Activated naive CD8-positive, alpha-beta T cell treated with anti-CD3 and anti-CD28 coated beads, Interleukin-2, amount 50 U/mL, for 24 hours (primary cell): Measurements from ENCODE around the gene CDHR2.
"Not testable (repeated sequence)": the region's sequence is repeated elsewhere in the genome, so short reads cannot be mapped to it uniquely, and the experiment has no call there.

Experiments
- ATAC-seq: fragments of 150-1000 bp; cut with Tn5 transposase; one replicate; pipeline ENCODE4 v1.10.0; 2021
- DNase-seq: peaks from one replicate; pipeline ENCODE4 v3.0.0; 2021
- H3K27ac Mint-ChIP-seq: one replicate; pipeline ENCODE4 v1.8.0; 2021; ENCODE audit warnings: mild to moderate bottlenecking, mixed read lengths
- H3K27me3 Mint-ChIP-seq: one replicate; pipeline ENCODE4 v1.8.0; 2021; ENCODE audit warnings: mixed read lengths
- H3K36me3 Mint-ChIP-seq: one replicate; pipeline ENCODE4 v1.8.0; 2021; ENCODE audit warnings: low read depth, mixed read lengths
- H3K4me1 Mint-ChIP-seq: one replicate; pipeline ENCODE4 v1.8.0; 2021; ENCODE audit warnings: mixed read lengths
- H3K4me3 Mint-ChIP-seq: one replicate; pipeline ENCODE4 v1.8.0; 2021; ENCODE audit warnings: mild to moderate bottlenecking, moderate library complexity, mixed read lengths
- H3K9me3 Mint-ChIP-seq: one replicate; pipeline ENCODE4 v1.8.0; 2021; ENCODE audit warnings: mixed read lengths

CDHR2 gene

GRCh38 chr5:176541338-176542134 lies 7.6 kb upstream of the CDHR2 start:
- peak; percentile 68 for DNase-seq
- peak overlapping the region; percentile 82 for H3K4me3 Mint-ChIP-seq
- ATAC-seq: no peak

GRCh38 chr5:176542135-176542595 lies 7.0 kb upstream of the CDHR2 start:
- no peaks in the 10 kb centered on the region for H3K36me3 Mint-ChIP-seq
- no peaks in the 10 kb centered on the region for H3K27me3 Mint-ChIP-seq
- no peaks in the 10 kb centered on the region for H3K9me3 Mint-ChIP-seq
- H3K4me3 Mint-ChIP-seq: peak overlapping the region; percentile 82
- peak; percentile 69 for DNase-seq
- ATAC-seq: no peak
- H3K27ac Mint-ChIP-seq: peak overlapping the region; percentile 74
- H3K4me1 Mint-ChIP-seq: peaks cover 59% of the 10 kb centered on the region

More at GRCh38 chr5:176541338-176542134, 7.6 kb upstream of the CDHR2 start:
- no peaks in the 10 kb centered on the region for H3K9me3 Mint-ChIP-seq
- H3K27ac Mint-ChIP-seq: peak overlapping the region; percentile 74
- no peaks in the 10 kb centered on the region for H3K27me3 Mint-ChIP-seq
- no peaks in the 10 kb centered on the region for H3K36me3 Mint-ChIP-seq
- peaks cover 59% of the 10 kb centered on the region for H3K4me1 Mint-ChIP-seq

GRCh38 chr5:176542596-176543427 lies 6.3 kb upstream of the CDHR2 start:
- H3K36me3 Mint-ChIP-seq: no peaks in the 10 kb centered on the region
- peaks cover 64% of the 10 kb centered on the region for H3K4me1 Mint-ChIP-seq
- peak overlapping the region; percentile 82 for H3K4me3 Mint-ChIP-seq
- H3K27ac Mint-ChIP-seq: peak overlapping the region; percentile 74
- no peaks in the 10 kb centered on the region for H3K9me3 Mint-ChIP-seq
- ATAC-seq (peak; percentile 30), DNase-seq (no peak)
- no peaks in the 10 kb centered on the region for H3K27me3 Mint-ChIP-seq

GRCh38 chr5:176543428-176544182 lies 5.5 kb upstream of the CDHR2 start:
- ATAC-seq: peak; percentile 76
- peak; percentile 77 for DNase-seq
- no peaks in the 10 kb centered on the region for H3K9me3 Mint-ChIP-seq
- H3K27ac Mint-ChIP-seq: peak overlapping the region; percentile 93
- H3K4me1 Mint-ChIP-seq: peaks cover 60% of the 10 kb centered on the region
- peak overlapping the region; percentile 86 for H3K4me3 Mint-ChIP-seq
- H3K36me3 Mint-ChIP-seq: no peaks in the 10 kb centered on the region
- H3K27me3 Mint-ChIP-seq: no peaks in the 10 kb centered on the region

- Mint-ChIP-seq H3K27me3 (no peaks in the 10 kb centered on the region), H3K4me1 (peaks cover 55% of the 10 kb centered on the region), H3K9me3 (no peaks in the 10 kb centered on the region), H3K27ac (no peak overlapping the region), H3K36me3 (no peaks in the 10 kb centered on the region), H3K4me3 (no peak overlapping the region)
- DNase-seq (no peak), ATAC-seq (no peak)
Measured at GRCh38 chr5:176545388-176545736, 3.8 kb upstream of the CDHR2 start.

GRCh38 chr5:176545737-176546509 lies 3.2 kb upstream of the CDHR2 start:
- Mint-ChIP-seq H3K36me3 (no peaks in the 10 kb centered on the region), H3K9me3 (no peaks in the 10 kb centered on the region), H3K27me3 (no peaks in the 10 kb centered on the region), H3K4me3 (no peak overlapping the region), H3K27ac (no peak overlapping the region), H3K4me1 (peaks cover 55% of the 10 kb centered on the region)
- ATAC-seq (no peak), DNase-seq (no peak)

- no peak overlapping the region for H3K27ac Mint-ChIP-seq
- H3K4me1 Mint-ChIP-seq: peaks cover 44% of the 10 kb centered on the region
- H3K36me3 Mint-ChIP-seq: no peaks in the 10 kb centered on the region
- ATAC-seq (peak; percentile 44), DNase-seq (no peak)
- H3K4me3 Mint-ChIP-seq: no peak overlapping the region
- no peaks in the 10 kb centered on the region for H3K27me3 Mint-ChIP-seq
- no peaks in the 10 kb centered on the region for H3K9me3 Mint-ChIP-seq
Measured at GRCh38 chr5:176547802-176548201, 1.3 kb upstream of the CDHR2 start.

- Mint-ChIP-seq H3K4me1 (peaks cover 51% of the 10 kb centered on the region), H3K9me3 (no peaks in the 10 kb centered on the region), H3K36me3 (no peaks in the 10 kb centered on the region), H3K27ac (no peak overlapping the region), H3K27me3 (no peaks in the 10 kb centered on the region), H3K4me3 (no peak overlapping the region)
- no peak for ATAC-seq
- DNase-seq: no peak
Measured at GRCh38 chr5:176549871-176550270, 729 bp downstream of the CDHR2 start.

GRCh38 chr5:176550275-176550831 lies 1.2 kb downstream of the CDHR2 start:
- H3K27ac Mint-ChIP-seq: peak overlapping the region; percentile 42
- H3K27me3 Mint-ChIP-seq: no peaks in the 10 kb centered on the region
- ATAC-seq (no peak), DNase-seq (no peak)
- H3K9me3 Mint-ChIP-seq: no peaks in the 10 kb centered on the region
- no peaks in the 10 kb centered on the region for H3K36me3 Mint-ChIP-seq
- peaks cover 51% of the 10 kb centered on the region for H3K4me1 Mint-ChIP-seq
- H3K4me3 Mint-ChIP-seq: peak overlapping the region; percentile 56

- not testable (repeated sequence) for ATAC-seq, H3K27me3 Mint-ChIP-seq, H3K36me3 Mint-ChIP-seq, H3K9me3 Mint-ChIP-seq, H3K27ac Mint-ChIP-seq, DNase-seq
- Mint-ChIP-seq H3K4me1 (peaks cover 51% of the 10 kb centered on the region), H3K4me3 (peak overlapping the region; percentile 56)
Measured at GRCh38 chr5:176550937-176551336, 1.8 kb downstream of the CDHR2 start.

- no peak for ATAC-seq
- peaks cover 52% of the 10 kb centered on the region for H3K4me1 Mint-ChIP-seq
- DNase-seq: no peak
- H3K27me3 Mint-ChIP-seq: no peaks in the 10 kb centered on the region
- no peak overlapping the region for H3K27ac Mint-ChIP-seq
- no peaks in the 10 kb centered on the region for H3K9me3 Mint-ChIP-seq
- no peak overlapping the region for H3K4me3 Mint-ChIP-seq
- no peaks in the 10 kb centered on the region for H3K36me3 Mint-ChIP-seq
Measured at GRCh38 chr5:176552332-176552869, 3.3 kb downstream of the CDHR2 start.

- H3K4me3 Mint-ChIP-seq: no peak overlapping the region
- peak; percentile 20 for ATAC-seq
- no peaks in the 10 kb centered on the region for H3K36me3 Mint-ChIP-seq
- H3K9me3 Mint-ChIP-seq: no peaks in the 10 kb centered on the region
- DNase-seq: no peak
- no peak overlapping the region for H3K27ac Mint-ChIP-seq
- H3K27me3 Mint-ChIP-seq: no peaks in the 10 kb centered on the region
- peaks cover 44% of the 10 kb centered on the region for H3K4me1 Mint-ChIP-seq
Measured at GRCh38 chr5:176553260-176554085, 4.3 kb downstream of the CDHR2 start.

- peaks cover 61% of the 10 kb centered on the region for H3K4me1 Mint-ChIP-seq
- H3K36me3 Mint-ChIP-seq: no peaks in the 10 kb centered on the region
Measured at GRCh38 chr5:176557846-176558245, 8.7 kb downstream of the CDHR2 start.

More at GRCh38 chr5:176557846-176558245, 8.7 kb downstream of the CDHR2 start:
- H3K27ac Mint-ChIP-seq: no peak overlapping the region
- H3K27me3 Mint-ChIP-seq: peaks cover 5% of the 10 kb centered on the region
- ATAC-seq (no peak), DNase-seq (no peak)
- H3K9me3 Mint-ChIP-seq: no peaks in the 10 kb centered on the region
- no peak overlapping the region for H3K4me3 Mint-ChIP-seq
